T-helper 2 cell treated with Interferon-gamma antibody and Interleukin-4, amounts not matched to agents 100 ng/mL and 5 ng/mL, for 36 hours (primary cell): ENCODE data around the gene TBC1D1. TPM values are rescaled to one million over a fixed set of nuclear protein-coding genes. Genes with fewer than 3 reads are reported as not detected.
"Not testable (repeated sequence)": the region's sequence is repeated elsewhere in the genome, so short reads cannot be mapped to it uniquely, and the experiment has no call there.

Source experiments
- intact Hi-C: fragments of 100-400 bp; cut with micrococcal nuclease; formaldehyde crosslinking; loops from one replicate; pipeline ENCODE4 v1.15.1; 2023
- total RNA-seq: library from RNA; stranded (reverse); gene quantifications from 2 replicates; pipeline ENCODE4 v1.2.3, GENCODE V29; 2022

The TBC1D1 gene
- total RNA-seq, 1 donor from 2014 or later = 53.6 TPM

DNA sequence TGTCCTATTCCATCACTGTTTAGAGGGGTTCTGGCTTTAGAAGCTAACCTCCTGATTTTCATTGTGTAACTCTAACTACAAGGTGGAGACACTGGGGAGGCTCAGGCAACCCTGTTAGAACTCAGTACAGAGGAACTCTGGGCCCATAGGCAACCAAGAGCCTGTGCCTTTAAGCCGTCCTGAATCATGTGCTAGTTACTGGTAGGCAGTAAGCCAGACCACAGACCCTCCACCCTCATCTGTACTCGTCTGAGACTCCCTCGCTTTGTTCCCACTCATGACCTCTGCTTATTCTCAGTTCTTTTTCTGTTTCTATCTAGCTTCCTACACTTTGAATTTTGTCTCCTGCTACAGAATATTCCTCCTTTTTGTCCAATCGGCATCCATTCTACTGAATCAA, 31.4 kb downstream of the TBC1D1 start:
- intact Hi-C loops = no loop called here

DNA sequence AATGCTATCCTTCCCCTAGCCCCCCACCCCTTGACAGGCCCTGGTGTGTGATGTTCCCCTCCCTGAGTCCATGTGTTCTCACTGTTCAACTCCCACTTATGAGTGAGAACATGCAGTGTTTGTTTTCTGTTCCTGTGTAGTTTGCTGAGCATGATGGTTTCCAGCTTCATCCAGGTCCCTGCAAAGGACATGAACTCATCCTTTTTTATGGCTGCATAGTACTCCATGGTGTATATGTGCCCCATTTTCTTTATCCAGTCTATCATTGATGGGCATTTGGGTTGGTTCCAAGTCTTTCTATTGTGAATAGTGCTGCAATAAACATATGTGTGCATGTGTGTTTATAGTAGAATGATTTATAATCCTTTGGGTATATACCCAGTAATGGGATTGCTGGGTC, 32.2 kb downstream of the TBC1D1 start:
- intact Hi-C loops = not testable (repeated sequence)

DNA sequence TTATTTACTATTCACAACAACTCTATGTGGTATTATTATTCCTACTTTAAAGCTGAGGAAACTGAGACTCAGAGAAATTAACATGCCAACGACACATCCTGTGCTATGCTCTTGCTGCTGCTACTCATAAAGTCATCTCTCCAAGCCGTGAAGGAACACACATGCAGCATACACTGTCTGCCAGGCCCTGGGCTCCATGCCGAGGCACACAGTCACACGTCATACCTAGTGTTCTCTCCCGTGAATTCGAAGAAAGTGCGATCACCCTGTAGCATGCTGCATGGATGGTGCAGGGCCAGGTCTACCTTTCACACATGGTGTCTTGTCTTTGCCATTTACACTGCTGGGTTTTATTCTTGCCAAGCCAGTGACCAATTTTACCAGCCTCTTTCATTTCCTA, 34.1 kb downstream of the TBC1D1 start:
- intact Hi-C loops = no loop called here

DNA sequence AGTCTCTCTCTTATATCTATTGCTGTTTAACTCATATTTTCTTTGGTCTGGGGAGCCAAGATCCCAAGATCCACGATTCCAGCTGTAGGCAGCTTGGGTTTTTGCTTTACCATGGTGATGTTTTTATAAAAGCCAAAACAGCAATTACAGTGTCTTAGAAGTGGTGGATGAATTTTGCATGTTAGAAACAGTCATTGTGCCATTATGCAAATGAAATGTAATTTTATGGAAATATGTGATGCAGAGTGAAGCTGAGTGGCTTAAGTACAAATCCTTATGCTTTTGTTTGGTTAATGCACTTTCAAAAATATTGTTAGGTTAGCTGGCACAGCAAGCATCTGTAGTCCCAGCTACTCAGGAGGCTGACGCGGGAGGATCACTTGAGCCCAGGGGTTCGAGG, 36.5 kb downstream of the TBC1D1 start:
- intact Hi-C loops = no loop called here

DNA sequence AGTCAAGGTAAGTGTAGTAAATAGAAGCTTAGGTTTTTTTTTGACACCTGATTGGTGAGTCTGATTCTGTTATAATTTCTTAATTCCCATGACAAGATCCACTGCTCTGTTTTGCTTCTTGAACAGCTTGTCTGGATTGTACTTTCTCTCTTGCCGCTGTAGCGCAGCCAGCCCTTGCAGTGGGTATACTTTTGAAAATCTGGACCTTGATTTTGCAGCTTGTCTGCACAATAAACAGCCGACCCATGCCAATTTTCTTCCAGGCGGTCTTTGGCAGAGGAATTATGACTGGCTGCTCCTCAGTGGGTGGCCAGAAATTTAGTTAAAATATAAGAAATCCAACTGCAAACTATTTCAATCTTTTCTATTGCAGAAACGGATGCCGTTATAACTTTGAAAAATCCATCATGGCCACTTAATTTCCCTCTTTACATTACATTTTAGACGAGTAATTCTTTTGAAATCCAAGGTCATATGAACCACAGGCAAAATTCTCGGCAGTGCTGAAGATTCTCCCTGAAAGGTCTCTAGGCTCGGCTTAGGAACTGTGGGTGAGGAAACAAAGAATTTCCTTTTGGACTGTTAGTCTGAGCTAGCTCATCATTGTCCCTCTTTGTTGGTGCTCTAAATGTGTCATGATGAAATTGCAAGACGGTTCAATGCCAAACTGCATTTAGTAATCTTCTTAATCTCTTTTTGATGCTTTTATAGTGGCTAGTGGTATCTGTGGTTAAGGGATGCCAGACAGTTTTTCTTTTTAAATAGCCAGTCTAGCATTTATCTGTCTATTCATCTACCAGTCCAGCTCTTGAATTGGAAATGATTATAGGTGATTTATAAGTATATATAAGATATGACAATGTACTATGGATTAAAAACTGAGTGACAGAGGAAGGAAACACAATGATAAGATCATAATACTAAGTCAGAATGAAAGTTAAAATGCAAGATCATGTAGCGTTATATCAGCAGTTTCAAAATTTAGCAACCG, 37.8 kb downstream of the TBC1D1 start:
- intact Hi-C loops = loop anchor here (1.0 kb wide), 1 partner anchor 37 kb away; the partner anchor contains the start of gene TBC1D1

DNA sequence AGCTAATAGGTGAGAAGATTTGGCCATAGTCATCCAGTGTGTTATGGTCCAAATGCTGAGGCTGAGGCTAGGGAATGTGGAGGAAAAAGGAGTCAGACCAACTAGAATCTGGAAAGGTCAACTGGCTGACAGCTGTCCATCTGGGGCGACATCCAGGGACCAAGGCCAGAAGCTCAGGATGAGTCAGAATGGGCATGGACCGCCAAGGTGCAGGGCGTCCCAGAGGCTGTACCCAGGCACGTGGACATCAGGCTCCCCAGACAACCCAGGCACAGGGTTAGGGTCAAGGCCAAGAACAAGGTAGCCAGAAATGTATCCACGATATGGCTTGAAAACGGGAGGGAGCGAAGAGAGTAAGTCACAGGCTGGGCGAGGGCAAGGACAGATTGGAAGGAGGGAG, 43.2 kb downstream of the TBC1D1 start:
- intact Hi-C loops = no loop called here

DNA sequence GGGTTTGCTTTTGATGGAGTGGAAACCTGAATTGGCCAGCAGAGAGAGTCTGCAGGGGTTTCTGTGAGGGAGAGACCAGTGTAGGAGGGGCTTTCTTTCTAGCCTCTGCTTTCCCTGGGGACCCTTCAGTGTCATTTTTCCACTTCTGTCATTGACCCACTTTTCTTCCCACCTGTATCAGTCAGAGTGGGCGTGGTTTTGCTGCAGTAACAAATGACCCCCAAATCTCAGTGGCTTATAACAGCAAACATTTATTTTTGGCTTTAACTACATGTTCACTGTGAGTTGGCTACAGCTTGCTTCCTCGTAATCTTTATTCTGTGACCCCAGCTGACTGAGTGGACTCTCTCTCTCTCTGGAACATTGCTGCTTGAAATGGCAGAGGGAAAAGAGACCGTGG, 43.7 kb downstream of the TBC1D1 start:
- intact Hi-C loops = no loop called here

DNA sequence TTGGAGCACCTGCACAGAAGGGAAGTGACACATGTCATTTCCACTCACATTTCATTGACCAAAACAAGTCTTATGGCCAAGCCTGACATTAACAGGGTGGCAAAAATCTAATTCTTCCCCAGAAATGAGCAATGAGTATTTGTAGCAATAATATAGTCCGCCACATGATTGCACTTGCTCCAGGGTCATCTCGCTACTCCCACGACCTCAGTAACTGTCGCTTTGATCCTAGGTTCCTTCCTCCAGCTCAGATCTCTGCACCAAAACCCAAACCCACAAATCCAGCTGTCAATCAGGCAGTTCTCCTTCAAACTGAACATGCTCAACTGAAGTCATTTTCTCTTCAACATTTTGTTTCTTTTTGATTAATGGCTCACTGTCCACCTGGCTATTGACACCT, 44.1 kb downstream of the TBC1D1 start:
- intact Hi-C loops = no loop called here

DNA sequence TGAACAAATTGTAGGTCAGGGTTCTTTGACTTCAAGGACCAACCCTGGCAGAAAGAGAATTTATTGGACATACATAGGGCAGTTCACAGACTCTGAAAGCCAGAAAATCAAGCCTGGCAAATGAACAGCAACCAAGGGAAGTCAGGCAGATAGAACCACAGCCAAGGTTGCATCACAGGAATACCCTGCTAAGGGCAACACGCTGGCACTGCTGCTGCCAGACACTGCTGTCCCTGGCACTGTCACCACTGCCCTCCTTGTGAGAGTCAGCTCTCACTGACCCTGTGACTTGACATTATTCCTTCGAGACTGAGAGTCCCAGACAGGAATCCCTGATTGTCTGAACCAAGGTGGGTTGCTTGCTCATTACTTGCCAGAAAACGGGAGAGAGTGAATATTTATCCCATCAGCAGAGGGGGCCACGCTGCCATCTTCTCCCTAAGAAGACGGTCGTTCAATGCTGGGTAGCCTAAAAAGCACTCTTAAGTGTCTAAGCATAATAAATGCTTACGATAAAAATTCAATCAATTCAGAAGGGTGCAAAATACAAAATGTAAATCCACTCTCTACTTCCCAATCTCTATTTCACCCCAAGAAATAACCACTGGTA, 46.1 kb downstream of the TBC1D1 start:
- intact Hi-C loops = no loop called here

DNA sequence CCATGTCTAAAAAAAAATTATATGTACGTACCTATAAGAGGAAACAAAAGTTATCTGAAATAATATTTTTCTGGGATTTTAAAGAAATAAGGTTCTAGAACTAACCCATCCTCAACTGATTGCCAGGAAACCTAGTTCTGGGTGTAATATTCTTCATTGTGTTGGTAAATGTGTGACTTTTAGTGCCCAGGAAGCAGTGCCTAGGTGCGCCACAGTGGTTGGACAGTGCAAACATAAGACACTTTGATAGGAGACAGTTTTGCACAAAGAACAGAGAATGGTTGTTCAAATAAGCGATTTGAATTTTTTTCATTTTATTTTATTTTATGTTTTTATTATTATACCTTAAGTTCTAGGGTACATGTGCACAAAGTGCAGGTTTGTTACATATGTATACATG, 47.3 kb downstream of the TBC1D1 start:
- intact Hi-C loops = no loop called here

DNA sequence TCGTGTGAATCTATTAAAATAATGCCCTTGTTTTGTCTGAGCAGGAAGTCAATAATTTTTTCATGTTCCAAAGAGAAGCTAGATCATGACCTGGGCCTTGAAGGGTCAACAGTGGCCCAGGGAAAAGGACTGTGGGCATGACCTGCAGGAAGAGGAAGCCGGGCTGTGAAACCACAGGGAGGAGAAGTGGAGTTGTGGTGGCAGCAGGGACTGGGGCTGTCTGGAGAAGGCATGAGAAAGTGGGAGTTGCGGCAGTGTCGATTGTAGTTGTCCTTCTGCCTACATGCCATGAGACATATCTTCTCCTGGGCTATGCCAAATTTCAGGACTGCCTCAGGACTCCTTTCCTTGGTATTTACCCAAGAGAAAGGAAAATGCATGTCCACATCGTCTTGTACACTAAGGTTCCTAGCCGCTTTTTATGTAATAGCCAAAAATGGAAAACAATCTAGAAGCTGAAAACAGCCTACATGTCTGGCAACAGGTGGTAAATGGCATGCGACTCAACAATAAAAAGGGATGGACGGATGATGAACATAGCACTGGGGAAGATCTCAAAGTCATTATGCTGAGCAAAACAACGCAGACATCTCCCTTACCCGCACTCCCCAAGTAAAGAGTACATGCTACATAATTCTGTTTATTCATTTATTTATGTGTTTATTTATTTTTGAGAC, 55.8 kb downstream of the TBC1D1 start:
- intact Hi-C loops = no loop called here

DNA sequence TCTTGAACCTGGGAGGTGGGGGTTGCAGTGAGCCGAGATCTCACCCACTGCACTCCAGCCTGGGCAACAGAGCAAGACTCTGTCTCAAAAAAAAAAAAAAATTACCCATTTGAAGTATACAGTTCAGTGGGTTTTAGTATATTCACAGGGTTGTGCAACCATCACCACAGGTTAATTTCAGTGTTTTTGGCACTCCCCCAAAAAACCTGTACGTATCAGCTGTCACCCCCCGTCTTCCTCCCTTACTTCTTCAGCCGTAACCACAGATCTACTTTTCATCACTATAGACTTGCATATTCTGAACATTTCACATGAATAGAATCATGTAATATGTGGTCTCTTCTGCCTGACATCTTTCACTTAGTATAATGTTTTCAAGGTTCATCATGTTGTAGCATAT, 57.7 kb downstream of the TBC1D1 start:
- intact Hi-C loops = no loop called here

DNA sequence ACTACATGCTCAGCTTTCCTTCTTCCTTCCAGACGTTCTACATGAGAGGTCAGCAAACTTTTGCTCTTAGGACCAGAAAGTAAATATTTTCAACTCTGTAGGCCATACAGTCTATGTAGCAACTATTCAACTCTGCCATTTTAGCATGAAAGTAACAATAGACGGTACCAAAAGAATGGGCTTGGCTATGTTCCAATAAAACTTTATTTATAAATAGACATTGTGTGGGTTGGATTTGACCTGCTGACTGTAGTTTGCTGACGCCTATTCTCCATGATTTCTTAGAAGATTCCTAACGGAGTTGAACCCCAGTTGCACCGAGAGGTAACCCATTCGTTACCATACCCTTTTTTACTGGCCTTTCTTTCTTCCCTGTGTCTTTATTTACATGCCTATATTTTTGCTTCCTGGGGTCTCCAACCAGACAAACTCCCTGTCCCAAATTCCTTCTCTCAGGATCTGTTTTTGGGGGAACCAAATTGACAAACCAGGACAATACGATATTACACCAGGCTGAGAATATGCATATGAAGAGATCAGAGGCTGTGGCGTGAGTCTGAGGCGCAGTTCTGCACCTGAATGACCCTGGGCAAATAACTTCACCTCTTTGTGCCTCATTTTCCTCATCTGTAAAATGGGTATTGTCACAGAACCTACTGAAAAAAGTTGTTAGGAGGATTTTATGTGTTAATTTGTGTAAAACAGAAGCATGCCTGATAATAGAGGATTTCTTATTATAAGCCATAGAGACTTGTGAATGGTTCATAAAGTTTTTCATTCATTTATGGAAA, 58.9 kb downstream of the TBC1D1 start:
- intact Hi-C loops = no loop called here

DNA sequence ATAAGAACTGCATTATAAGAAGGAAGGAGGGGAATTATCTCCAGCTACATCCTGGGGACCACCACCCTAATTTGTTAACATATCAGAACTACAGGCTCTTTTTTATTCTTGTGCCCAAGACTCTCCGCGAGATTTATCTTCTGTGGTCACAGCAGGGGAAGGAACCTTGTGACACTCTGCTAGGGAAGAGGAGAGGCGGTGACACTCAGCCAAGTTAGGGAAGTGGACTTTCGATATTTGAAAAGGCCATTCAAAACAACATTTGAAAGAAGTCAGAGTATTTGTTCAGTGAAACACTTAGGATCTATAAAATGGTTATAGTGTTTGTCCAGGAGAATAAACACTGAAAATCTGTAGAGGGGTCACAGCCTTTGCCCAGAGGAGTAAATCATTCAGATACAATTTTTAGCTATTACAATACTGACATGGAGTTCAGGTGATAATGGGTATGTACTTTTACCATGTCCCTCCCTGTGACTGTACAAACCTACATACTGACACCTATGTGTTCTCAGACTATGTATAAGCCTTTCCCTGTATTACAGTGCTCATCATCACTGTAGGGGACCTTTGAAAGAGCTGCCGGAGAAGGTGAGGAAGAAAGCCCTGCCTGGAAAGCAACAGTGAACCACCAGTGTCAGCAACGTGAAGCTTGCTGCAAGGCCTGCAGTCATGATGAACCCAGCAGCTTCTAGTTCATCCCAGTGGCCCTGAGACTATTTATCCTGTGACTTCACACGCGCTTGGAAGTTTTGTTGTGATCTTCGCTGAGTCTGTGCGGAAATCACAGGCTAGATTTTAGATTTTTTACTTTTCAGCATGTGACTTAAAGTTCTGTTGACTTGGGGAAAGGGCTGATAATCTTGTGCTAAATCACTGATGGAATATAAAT, 60.8 kb downstream of the TBC1D1 start:
- intact Hi-C loops = no loop called here

DNA sequence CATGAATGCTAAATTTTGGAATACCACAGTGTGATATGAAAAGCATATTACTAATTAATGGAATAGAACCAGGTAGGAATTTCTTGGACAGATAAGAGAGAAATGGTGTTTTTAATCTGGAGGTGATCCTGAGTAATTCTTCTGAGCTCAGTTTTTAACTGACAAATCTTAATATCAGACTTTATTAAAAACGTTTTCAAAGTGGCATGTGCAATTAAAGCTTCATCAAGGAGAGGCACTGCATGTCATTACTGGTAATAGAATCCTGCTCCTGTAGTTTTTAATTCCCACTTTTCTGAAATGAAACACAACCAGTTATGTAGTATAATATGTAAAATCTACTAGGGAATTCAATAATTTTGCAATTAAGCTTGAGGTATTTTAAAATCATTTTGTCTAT, 62.3 kb downstream of the TBC1D1 start:
- intact Hi-C loops = no loop called here

DNA sequence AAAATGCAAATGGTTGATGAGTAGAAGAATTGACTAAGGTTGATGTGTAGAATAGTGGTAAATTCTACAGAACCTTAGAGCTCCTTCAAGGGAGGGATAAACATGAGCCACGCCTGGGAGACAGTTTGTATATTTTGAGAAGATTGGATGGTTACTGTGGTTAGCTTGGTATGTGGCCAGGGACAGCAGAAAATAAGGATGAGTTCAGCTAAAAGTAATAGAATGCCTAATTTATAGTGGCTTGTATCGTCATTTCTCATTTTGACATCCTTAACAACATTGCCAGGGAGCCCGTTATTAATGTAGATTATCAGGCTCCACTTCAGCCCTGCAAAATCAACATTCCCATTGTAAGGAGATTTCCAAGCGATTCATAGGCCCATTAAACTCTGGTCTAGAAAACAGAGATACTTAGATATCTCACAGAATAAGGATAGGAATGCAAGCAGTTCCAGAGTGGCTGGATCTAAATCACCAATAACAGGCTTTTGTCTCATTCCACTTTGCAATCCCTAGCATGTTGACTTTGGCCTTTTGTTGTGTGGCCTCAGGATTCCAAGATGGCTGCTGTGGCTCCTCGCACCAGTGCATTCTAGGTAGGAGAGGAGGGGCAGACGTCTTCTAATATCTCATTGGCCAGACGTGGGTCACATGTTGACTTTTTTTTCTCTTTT, 62.9 kb downstream of the TBC1D1 start:
- intact Hi-C loops = no loop called here

DNA sequence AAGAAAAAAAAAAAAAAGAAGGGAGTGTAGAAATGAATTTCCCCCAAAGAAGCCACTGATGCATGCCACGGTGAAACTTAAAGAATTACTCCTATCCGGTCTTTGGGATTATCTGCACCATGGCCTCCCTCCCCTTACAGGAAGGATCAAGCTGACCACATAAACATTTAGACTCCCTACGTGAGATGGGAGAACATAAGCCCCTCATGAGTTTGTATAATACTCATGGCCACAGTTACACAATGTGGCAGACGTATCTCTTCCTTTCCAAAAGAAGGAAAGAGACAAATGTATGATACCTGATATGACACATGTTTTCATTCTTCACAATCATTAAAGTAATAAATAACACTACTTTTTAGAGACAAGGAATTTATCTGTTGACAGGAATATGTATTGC, 66.1 kb downstream of the TBC1D1 start:
- intact Hi-C loops = no loop called here

DNA sequence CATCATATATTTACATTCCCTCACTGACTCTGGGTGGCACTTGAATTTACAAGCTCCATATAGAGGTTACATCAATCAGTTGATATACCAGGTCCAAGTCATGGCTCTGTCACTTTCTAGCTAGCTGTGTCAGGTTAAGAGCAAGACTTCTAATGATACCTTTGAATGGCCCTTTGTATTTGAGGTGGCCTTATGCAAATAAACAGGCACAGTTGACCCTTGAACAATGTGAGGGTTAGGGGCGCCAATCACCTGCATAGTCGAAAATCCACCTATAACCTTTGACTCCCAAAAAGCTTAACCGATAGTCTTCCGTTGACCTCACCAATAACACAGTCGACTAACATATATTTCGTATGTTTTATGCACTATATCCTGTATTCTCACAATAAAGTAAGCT, 68.0 kb downstream of the TBC1D1 start:
- intact Hi-C loops = no loop called here

DNA sequence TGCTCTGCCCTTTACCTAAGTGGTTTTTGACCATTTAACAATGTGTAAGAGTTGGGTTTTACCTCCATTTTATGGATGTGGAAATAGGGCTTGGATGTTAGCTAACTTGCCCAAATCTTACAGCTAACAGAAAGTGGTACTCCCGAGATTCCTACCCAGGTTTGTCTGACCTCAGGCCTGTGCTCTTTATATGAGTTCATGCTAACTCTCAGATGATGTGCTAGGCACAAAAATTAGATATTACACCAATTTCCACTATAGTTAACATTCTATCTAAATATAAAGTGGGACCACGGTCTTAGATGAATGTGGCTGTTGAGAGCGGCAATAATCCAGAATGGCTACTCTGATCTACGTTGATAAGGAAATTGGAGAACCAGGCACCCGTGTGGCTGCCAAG, 69.2 kb downstream of the TBC1D1 start, which contains the start of gene PTTG2:
PTTG2 (plus strand) TSS at position 301 of the 400 bp plus-strand sequence; CDS start at position 338, 37 bp downstream.
- intact Hi-C loops = no loop called here
